Dedifferentiated amniotic fluid mesenchymal stem cell (primary cell): ENCODE results near the gene ATG7.
"Not testable (repeated sequence)": the region's sequence is repeated elsewhere in the genome, so short reads cannot be mapped to it uniquely, and the experiment has no call there.

Source experiments
- DNase-seq: peaks from one replicate; pipeline ENCODE4 v3.0.0-alpha.2; 2016; ENCODE audit errors: extremely low spot score

Gene ATG7

DNA sequence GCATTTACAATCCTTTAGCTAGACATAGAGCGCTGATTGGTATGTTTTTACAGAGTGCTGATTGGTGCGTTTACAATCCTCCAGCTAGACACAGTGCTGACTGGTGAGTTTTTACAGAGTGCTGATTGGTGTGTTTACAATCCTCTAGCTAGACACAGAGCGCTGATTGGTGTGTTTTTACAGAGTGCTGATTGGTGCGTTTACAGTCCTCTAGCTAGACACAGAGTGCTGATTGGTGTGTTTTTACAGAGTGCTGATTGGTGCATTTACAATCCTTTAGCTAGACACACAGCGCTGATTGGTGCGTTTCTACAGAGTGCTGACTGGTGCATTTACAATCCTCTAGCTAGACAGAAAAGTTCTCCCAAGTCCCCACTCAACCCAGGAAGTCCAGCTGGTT is 76.7 kb downstream of the ATG7 start:
- not testable (repeated sequence) for DNase-seq

DNA sequence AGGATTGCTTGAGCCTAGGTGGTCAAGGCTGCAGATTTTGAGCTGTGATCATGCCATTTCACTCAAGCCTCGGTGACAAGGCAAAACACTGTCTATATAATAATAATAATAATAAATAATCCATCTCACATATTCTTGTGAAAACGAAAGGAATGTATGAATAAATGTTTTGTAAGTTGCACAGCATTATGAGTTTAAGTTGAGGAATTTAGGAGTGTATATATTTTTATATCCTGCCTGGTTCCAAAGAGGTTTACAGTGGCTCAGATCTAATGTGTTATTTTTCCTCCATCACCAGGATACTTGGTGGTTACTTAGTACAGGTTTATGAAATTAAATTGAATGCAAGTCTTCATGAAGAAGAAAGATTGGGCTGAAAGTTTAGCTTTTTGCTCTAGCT is 77.2 kb downstream of the ATG7 start:
- DNase-seq = no peak

DNA sequence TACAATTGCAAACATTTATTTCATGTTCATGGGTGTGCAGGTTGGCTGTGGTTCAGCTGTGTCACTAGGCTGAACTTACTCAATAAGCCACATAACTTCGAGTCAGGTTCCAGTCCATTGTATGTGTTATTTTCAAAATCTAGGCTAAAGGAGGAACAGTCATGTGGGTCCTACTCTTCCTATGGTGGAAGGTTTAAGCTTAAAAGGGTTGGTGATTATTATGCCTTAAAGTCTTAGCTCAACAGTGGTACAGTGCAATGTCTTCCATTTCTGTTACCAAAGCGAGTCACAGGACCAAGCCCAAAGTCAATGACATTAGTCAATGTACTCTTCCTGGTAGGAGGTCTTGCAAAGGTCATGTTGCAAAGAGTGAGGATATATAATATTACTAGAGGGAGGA is 78.2 kb downstream of the ATG7 start:
- DNase-seq = no peak

DNA sequence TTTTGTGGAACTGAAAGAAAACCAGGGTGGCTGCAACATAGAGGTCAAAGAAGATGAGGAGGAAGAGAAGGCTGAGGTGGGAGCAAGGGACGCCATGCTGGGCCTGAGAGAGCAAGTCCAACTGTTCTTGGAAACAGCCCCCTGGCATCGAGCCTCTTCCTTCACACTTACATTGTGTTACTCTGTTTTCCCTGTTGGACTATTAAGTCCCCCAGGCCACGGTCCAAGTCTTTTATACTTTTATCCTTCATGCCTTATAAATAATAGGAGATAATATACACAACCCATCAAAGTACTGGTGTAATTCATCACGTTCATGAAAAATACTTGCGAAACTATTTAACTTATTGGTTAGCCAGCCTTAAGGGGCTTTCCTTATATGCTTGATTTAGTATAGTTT is 79.3 kb downstream of the ATG7 start:
- DNase-seq = no peak

DNA sequence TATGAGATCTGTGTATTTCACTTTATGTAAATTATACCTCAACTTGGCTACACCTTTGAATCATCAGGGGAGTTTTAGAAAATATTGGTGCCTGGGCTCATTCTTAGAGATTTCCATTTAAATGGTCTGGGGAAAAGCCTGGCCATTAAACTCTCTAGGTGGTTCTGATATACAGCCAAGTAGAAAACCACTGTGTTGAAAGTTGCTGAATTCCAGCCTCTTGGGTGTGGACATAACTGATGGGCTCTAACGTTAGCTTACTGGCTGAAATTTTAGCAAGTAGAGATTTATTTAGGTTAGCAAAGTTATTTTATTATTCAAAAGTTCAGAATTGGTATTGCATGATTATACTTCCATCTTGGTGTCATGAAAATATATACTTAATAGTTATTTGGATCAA is 84.1 kb downstream of the ATG7 start:
- DNase-seq = no peak

DNA sequence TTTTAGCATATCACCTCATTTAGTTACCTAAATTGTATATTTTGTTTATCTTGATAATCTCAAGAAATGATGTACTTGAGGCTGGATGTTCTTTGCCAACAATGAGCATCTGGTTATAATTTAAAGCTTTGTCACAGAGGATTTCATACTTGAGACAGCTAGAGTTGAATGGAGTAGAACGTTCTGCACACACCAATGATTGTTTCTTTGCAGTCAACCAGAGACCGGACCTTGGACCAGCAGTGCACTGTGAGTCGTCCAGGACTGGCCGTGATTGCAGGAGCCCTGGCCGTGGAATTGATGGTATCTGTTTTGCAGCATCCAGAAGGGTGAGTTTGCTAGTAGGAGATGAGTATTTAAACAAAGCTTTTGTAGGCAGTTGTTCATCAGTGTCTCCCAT is 90.4 kb downstream of the ATG7 start:
- peak; percentile 47 for DNase-seq

DNA sequence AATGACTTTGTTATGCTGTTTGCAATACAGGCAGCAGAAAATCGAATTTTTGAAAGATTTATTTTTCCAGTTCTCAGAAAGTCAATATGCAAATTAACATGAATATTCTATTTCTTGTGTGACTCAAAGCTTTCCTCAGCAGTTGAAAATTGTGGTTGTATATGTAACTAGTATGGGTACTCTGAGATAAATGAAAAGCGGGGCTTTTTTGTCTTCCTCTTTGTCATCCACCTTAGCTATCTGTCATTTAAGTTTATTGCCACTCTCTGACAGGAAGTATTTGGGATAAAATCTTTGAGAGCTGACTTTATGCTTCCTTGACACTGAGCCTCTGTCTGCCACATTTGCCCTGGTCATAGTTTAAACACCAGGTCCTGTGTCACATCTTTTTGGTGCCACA is 91.5 kb downstream of the ATG7 start:
- no peak for DNase-seq

DNA sequence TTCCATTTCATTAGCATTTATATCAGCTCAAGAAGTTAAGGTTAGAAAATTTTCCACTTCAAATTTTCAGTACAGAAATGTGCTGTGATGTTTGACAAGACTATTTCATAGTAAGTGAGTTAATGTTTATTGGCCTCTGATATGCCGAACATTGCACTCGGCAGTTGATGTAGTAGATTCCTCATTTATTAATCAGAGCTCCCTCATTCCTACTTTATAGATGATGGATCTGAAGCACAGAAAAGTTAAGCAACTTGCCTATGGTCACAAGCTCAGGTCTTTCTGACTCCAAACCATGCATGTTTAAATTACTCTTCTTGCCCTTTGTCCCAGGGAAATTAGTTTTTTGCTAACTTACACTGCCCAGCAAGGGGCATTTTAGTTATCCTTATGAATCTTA is 92.0 kb downstream of the ATG7 start:
- no peak for DNase-seq

DNA sequence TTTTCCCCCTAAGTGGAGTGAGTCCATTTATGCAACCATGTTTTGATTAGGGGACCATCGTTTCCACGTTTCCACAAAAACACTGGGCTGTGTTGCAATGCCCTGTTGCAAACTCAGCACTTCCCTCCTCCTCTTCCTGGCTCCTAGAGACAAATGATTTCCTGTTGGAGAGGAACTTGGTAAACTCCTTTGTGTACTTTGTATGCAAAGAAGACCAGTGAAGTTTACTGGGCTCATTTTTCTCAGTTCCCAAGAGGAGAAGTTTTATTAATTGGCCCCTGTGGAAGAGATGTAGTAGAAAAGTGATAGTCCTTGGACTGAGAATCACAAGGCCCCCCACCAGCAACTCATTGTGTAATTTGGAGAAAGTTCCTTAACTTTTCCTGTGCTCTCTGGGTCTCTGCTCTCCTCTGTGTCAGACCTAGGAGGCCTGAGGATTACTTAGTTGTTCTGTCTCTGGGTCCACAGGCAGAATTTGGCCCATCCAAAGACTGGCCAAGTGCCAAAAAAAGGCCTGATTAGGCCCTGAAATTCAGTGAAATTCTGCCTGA is 95.0 kb downstream of the ATG7 start:
- no peak for DNase-seq

DNA sequence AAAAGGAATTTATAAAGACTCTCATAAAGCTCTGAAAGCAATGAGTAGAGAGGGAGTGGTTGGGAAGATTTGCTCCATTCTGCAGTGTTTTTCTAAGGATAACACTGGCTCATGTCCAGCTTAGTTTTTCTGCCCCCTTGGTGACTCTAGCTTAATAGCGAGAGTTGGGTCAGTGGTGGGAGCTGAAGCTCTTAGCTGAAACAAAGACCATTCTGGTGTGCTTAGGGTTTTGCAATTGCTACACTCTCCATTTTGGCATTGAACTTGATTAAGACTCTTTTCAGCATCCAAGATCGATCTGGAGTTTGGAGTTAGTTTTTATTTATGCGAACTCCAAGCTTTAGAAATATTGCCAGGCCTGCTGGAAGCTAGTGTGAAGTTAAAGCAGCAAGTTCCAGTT is 98.0 kb downstream of the ATG7 start:
- no peak for DNase-seq

DNA sequence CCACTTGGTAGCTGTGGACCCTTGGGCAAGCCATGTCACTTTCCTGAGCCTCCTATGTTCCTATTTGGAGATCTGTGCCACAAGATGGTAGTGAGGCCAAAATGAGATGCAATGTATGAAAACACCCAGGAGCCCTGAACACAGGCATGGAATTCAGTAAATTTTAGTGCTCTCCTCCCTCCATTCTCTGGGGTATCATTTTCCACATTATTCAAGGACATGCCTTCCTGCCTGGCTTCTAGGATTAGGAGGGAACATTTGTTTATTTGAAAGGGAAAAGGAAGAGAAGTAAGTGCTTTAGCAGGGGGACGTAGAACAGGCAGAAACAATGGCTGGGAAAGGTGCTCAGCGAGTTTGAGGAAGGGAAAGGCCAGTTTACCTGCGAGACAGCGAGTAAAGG is 98.8 kb downstream of the ATG7 start:
- no peak for DNase-seq

DNA sequence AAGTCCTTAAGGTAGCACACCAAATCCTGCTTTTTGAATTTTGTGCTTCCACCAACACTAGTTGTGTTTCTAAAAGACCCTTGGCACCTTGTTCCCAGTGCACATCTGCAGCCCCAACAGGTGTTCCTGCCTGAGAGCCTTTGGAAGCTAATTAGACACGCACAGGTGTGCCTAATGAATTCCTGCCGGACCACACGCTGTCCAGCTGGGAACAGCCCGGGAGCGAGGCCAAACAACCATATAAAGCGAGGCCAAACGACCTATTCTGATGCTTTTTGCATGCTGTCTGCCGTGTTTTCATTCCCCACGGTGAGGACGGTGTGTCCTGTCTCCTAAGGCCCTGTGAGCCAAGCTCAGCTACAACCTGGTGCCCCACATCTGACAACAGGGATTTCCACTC is 99.5 kb downstream of the ATG7 start:
- no peak for DNase-seq

DNA sequence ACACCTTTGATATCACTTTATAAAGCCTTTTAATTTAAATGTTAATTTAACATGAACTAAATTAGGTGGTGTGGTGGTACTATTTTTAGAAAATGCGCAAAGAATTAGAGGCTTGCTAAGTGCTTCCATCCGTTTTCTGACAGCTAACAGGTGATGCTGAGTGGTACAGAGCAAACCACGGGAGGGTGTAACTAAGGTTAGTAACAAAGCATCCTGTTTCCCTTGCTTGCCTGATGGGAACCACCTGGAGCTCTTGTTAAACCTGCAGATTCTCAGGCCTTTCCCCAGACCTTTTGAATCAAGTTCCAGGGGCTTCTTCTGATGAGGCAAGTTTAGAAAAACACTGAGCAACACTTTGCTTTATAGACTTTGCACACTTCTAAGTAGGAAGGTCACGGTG is 101.0 kb downstream of the ATG7 start:
- DNase-seq = no peak

DNA sequence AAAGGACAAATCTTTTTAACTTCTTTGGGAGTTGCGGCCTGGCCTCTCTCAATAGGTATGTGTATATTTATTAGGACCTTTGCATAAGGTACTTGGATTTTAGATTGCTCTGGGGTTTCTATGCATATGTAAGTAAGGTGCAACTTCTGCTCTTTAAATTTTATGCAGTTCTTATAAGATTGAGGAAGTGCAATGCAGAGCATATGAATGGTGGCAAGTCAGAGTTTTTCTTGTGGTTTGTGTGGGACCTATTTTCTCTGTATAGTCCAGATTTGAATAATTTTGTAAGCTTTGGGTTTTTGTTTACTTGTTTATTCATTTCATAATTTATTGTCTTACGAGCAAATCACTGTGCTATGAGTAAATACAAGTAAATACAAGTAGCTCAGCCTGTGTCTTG is 101.5 kb downstream of the ATG7 start:
- DNase-seq = no peak

DNA sequence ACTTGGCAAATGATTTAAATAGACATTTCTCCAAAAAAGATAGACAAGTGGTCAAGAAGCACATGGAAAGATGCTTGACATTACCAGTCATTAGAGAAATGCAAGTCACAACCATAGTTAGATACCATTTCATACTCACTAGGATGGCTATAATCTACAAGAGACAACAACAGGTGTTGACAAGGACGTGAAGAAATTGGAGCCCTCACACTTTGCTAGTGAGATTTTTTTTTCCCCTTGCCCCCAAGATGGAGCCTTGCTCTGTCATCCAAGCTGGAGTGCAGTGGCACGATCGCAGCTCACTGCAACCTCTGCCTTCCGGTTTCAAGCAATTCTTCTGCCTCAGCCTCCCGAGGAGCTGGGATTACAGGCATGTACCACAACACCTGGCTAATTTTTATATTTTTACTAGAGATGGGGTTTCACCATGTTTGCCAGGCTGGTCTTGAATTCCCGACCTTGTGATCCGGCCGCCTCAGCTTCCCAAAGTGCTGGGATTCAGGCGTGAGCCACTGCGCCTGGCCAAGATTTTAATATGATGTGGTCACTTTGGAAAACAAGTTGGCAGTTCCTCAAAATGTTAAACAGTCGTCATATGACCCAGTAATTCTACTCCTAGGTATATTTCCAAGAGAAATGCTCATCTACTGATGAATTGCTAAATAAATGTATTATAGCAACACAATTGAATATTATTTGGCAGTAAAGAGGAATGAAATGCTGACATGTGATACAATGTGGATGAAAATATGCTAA is 103.3 kb downstream of the ATG7 start:
- no peak for DNase-seq

DNA sequence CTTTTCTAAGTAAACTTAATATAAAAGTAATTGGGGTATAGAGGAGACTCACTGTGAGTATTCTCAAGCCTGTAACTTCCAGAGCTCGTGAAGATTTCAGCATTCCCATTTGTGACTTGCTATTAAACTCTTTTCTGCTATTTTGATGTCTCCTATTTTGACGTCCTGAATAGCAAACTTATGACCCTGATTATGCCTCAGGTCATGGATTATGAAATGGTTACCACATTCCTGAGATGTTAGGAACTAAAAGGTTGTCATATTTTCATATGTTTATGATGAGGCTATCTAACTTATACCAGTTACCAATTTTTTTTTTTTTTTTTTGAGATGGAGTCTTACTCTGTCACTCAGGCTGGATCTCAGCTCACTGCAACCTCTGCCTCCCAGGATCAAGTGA is 105.5 kb downstream of the ATG7 start:
- DNase-seq = no peak

DNA sequence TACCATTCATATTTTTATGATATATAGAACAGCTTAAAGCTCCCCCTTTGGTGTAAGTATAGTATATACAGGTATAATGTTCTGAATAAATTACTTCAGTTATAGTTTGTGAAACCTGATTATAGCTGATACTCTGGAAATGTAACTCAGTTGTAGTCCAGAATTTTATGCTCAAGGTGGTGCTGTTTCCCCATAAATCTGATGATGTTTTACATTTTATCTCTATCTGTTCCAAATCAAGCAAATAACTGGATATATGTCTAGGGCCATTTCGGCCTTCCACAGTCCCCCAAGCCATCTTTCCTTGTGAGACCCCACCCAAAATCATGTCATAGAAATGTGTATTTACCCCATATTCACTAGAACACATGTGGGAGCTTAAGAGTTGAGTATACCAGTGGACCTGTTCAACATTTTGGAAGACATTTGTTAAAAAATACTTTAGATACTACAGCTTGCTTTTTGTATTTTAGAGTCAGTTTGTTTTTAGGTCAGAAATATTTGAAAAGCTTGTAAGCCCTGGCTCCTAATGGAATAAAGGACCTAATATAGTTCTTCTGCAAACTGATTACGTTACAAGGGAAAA is 107.1 kb downstream of the ATG7 start:
- DNase-seq = peak; percentile 72

DNA sequence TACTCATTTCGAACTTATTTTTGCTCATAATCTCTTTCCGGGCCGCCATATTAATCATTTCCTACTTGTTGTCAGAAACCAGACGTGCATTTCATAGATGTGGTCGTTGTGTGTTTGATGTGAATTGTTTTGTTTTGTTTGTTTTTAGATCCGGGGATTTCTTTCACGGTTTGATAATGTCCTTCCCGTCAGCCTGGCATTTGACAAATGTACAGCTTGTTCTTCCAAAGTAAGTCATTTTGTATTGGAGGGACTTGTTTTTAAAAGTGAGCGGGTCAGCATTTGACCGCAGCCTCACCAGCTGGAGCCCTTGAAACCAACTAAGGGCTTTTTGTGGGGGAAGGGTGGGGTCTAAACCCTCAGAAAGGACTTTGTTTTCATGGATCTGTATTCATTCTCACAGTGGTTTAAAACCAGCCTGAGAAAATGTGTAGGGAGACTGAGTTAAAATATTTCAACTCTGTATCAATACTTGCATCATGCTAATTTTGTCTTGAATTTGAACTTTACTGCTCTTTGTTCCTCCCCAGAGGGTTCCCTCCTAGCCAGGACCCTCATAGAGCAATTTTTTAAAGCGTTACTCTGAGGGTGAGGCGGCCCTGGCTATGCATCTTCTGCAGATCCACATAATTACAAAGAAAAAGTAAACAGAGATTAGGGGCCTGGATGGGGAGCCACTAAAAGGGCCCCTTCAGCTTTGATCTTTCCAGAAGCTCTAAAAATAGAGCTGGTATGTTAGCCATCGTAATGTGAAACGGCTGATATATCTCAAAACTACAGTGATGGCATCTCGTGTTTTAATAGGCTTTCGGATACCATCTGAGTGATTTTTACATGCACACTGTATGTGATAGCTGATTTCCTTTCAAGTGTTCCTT is 107.9 kb downstream of the ATG7 start:
- no peak for DNase-seq

DNA sequence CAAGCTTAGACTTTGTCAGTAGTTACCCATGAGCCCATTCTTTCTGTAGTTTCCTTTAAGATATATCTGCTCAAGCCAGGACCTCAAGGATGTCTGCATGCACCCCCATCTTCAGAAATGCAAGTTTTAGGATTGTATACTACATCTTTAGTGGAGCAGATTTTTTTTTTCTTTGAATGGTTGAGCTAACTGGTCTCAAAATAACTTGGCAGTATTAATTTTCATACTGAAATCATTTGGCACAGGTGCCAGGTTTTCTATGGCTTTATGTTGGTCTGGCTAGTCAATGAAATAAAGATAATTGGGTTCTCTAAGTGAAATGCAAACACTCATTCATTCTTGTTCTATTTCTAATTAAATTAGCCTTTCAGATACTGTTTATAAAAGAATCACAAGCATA is 108.9 kb downstream of the ATG7 start:
- DNase-seq = no peak

DNA sequence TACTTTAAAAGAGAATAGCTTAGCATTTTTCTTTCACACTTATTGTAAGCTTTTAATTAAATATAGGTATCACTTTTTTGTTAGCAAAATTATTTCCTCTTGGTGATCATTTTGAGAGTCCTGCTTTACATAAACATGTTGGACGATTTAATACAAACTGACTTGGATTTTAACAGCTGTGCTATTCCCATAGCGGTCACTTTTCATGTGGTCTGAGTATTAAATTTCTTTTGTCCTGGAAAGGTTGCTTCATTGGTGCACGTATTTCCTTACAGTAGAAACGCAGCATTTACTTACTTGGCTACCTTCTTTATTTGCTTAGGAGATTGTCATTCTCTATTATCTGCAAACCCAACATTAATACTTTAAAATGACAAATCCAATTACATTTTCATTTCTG is 109.4 kb downstream of the ATG7 start:
- DNase-seq = no peak

DNA sequence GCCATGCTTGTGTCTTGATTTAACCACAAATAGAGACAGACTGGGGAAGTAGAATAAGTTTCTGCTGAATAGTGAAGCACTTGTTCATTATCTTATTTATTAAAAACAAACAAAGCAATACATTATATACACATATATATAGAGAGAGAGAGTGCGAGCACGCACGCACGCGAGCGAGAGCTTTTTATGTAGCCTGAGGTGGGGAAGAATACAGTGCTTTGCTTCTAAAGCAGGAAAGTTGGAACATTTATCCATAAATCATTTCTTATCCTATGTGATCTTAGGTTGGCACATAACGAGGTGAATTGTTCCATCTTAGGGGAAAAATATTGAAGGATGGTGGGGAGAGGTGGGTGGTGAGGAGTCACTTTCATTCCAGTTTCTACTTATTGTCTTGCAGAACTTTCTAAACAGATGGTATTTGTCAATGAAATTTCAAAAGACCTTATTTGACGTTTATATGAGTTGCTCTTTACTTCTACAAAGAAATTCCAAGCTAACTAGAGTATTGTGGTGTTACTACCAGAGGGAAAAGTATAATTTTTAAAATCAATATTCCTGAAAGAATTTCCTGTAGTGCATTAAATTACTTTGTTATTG is 110.0 kb downstream of the ATG7 start:
- no peak for DNase-seq

DNA sequence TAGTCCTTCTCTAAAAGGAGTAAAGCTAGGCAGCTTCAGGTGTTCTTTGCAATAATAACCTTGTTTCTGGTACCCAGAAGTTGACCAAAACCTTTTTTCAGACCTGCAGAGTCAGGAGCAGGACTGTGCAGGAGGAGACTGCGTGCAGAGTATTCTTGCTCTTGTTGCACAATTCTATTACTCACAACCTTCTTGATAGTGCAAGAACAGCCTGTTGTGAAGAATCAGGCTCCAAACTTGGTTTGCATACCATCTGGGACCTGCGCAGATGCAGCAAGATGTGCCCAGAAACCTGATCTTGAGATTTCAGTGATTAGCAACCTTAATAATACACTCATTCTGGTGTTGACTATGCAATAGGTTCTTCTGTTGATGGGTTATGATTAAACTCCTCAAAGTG is 111.9 kb downstream of the ATG7 start:
- no peak for DNase-seq
